ENCODE measurements around the gene RPUSD3. TPM values are rescaled to one million over a fixed set of nuclear protein-coding genes. Genes with fewer than 3 reads are reported as not detected.
"Not testable (repeated sequence)": the region's sequence is repeated elsewhere in the genome, so short reads cannot be mapped to it uniquely, and the experiment has no call there.

The RPUSD3 gene
- total and polyA plus RNA-seq, 3 experiments from 2014 or later: 51.8 to 77.6 (median 74.3) TPM

GRCh38 chr3:9854291-9854940 lies 10.6 kb upstream of the RPUSD3 start:
- H3K9me3 Mint-ChIP-seq; H3K4me1 ChIP-seq (ENCODE audit: insufficient read depth, low read length); H3K27ac Mint-ChIP-seq; POLR2A ChIA-PET; H3K4me3 ChIP-seq (ENCODE audit: low read length); H3K36me3 ChIP-seq (ENCODE audit: insufficient read depth, low read length); H3K27ac ChIP-seq (ENCODE audit: low read depth, low read length); DNase-seq; H3K27me3 ChIP-seq (ENCODE audit: insufficient read depth, low read length, poor library complexity, severe bottlenecking); H3K36me3 Mint-ChIP-seq; H3K9me3 ChIP-seq (ENCODE audit: low read length): not testable (repeated sequence)
- H3K27me3 Mint-ChIP-seq: peaks cover 4 to 13% of the 10 kb centered on the region in 2 donors
- CTCF ChIA-PET: interaction anchor here (1.1 kb wide), 1 partner anchor 11 kb away, joined by 5 read pairs; the partner anchor contains the start of gene RPUSD3
- peak overlapping the region in 2 of 7 donors; percentile 9 to 13 for H3K4me3 Mint-ChIP-seq
- H3K4me1 Mint-ChIP-seq: peaks cover 3 to 11% (median 11%) of the 10 kb centered on the region in 3 donors

- no peak overlapping the region for H3K27ac Mint-ChIP-seq
- no peak for DNase-seq
- Histone ChIP-seq H3K27ac (ENCODE audit: low read depth, low read length) (no peak overlapping the region), H3K9me3 (ENCODE audit: low read length) (no peaks in the 10 kb centered on the region), H3K36me3 (ENCODE audit: insufficient read depth, low read length) (no peaks in the 10 kb centered on the region), H3K27me3 (ENCODE audit: insufficient read depth, low read length, poor library complexity, severe bottlenecking) (no peaks in the 10 kb centered on the region), H3K4me3 (ENCODE audit: low read length) (no peak overlapping the region), H3K4me1 (ENCODE audit: insufficient read depth, low read length) (no peaks in the 10 kb centered on the region)
- ChIA-PET POLR2A (no interaction called here), CTCF (no interaction called here)
- peaks cover 4 to 13% of the 10 kb centered on the region in 2 donors for H3K27me3 Mint-ChIP-seq
- H3K9me3 Mint-ChIP-seq: no peaks in the 10 kb centered on the region
- no peaks in the 10 kb centered on the region for H3K36me3 Mint-ChIP-seq
- H3K4me3 Mint-ChIP-seq: no peak overlapping the region
- peaks cover 3 to 11% (median 11%) of the 10 kb centered on the region in 3 donors for H3K4me1 Mint-ChIP-seq
Measured at GRCh38 chr3:9852528-9852927, 8.7 kb upstream of the RPUSD3 start.

GRCh38 chr3:9851926-9852325 lies 8.1 kb upstream of the RPUSD3 start:
- H3K4me3 Mint-ChIP-seq; H3K36me3 ChIP-seq (ENCODE audit: insufficient read depth, low read length); H3K4me3 ChIP-seq (ENCODE audit: low read length); H3K27ac ChIP-seq (ENCODE audit: low read depth, low read length); H3K36me3 Mint-ChIP-seq; H3K9me3 ChIP-seq (ENCODE audit: low read length); POLR2A ChIA-PET; H3K27ac Mint-ChIP-seq; H3K9me3 Mint-ChIP-seq; H3K27me3 ChIP-seq (ENCODE audit: insufficient read depth, low read length, poor library complexity, severe bottlenecking); DNase-seq; H3K4me1 ChIP-seq (ENCODE audit: insufficient read depth, low read length): not testable (repeated sequence)
- CTCF ChIA-PET: interaction anchor here (1.6 kb wide), 1 partner anchor 81 kb away, joined by 4 read pairs; no protein-coding TSS in a partner anchor
- Mint-ChIP-seq H3K4me1 (peaks cover 3 to 11% (median 11%) of the 10 kb centered on the region in 3 donors), H3K27me3 (peaks cover 4 to 13% of the 10 kb centered on the region in 2 donors)

GRCh38 chr3:9851383-9851782 lies 7.6 kb upstream of the RPUSD3 start:
- H3K27ac Mint-ChIP-seq; H3K36me3 Mint-ChIP-seq; H3K27ac ChIP-seq (ENCODE audit: low read depth, low read length); H3K27me3 ChIP-seq (ENCODE audit: insufficient read depth, low read length, poor library complexity, severe bottlenecking); H3K9me3 Mint-ChIP-seq; POLR2A ChIA-PET; H3K36me3 ChIP-seq (ENCODE audit: insufficient read depth, low read length); H3K9me3 ChIP-seq (ENCODE audit: low read length); DNase-seq; H3K4me3 Mint-ChIP-seq; H3K4me1 ChIP-seq (ENCODE audit: insufficient read depth, low read length); H3K4me3 ChIP-seq (ENCODE audit: low read length): not testable (repeated sequence)
- Mint-ChIP-seq H3K4me1 (peaks cover 3 to 11% (median 11%) of the 10 kb centered on the region in 3 donors), H3K27me3 (peaks cover 4 to 13% of the 10 kb centered on the region in 2 donors)
- CTCF ChIA-PET: interaction anchor here (1.6 kb wide), 1 partner anchor 81 kb away, joined by 4 read pairs; no protein-coding TSS in a partner anchor

GRCh38 chr3:9848860-9849259 lies 5.1 kb upstream of the RPUSD3 start:
- H3K27me3 ChIP-seq (ENCODE audit: insufficient read depth, low read length, poor library complexity, severe bottlenecking); H3K9me3 ChIP-seq (ENCODE audit: low read length); H3K4me3 ChIP-seq (ENCODE audit: low read length); H3K27ac ChIP-seq (ENCODE audit: low read depth, low read length); POLR2A ChIA-PET; H3K4me1 ChIP-seq (ENCODE audit: insufficient read depth, low read length); H3K9me3 Mint-ChIP-seq; H3K36me3 ChIP-seq (ENCODE audit: insufficient read depth, low read length); H3K36me3 Mint-ChIP-seq: not testable (repeated sequence)
- Mint-ChIP-seq H3K27me3 (peaks cover 2 to 13% of the 10 kb centered on the region in 2 donors), H3K4me1 (peaks cover 2 to 20% (median 18%) of the 10 kb centered on the region in 3 donors), H3K4me3 (peak overlapping the region in 1 of 7 donors; percentile 78), H3K27ac (peak overlapping the region in 1 of 8 donors; percentile 32)
- DNase-seq: peak in 2 of 5 donors; percentile 22 to 42
- CTCF ChIA-PET: interaction anchor here (0.6 to 1.4 kb wide), 7 partner anchors 20 to 97 kb away, joined by 3 to 4 read pairs (median 3); partner anchors contain the start of genes CRELD1 and JAGN1

GRCh38 chr3:9847870-9848269 lies 4.1 kb upstream of the RPUSD3 start:
- H3K27me3 ChIP-seq (ENCODE audit: insufficient read depth, low read length, poor library complexity, severe bottlenecking); H3K4me3 ChIP-seq (ENCODE audit: low read length); H3K27ac Mint-ChIP-seq; H3K36me3 Mint-ChIP-seq; H3K4me3 Mint-ChIP-seq; H3K27ac ChIP-seq (ENCODE audit: low read depth, low read length); DNase-seq; H3K9me3 ChIP-seq (ENCODE audit: low read length); H3K36me3 ChIP-seq (ENCODE audit: insufficient read depth, low read length); H3K9me3 Mint-ChIP-seq: not testable (repeated sequence)
- peaks cover 12% of the 10 kb centered on the region for H3K4me1 ChIP-seq (ENCODE audit: insufficient read depth, low read length)
- ChIA-PET CTCF (interaction anchor here (1.4 kb wide), 1 partner anchor 46 kb away, joined by 3 read pairs; no protein-coding TSS in a partner anchor), POLR2A (interaction anchor here (1.1 kb wide), 1 partner anchor 138 kb away, joined by 3 read pairs; no protein-coding TSS in a partner anchor)
- peaks cover 8 to 20% (median 18%) of the 10 kb centered on the region in 3 donors for H3K4me1 Mint-ChIP-seq
- peaks cover 2 to 10% of the 10 kb centered on the region in 2 donors for H3K27me3 Mint-ChIP-seq

- Mint-ChIP-seq H3K4me3 (no peak overlapping the region), H3K27me3 (peaks cover 2 to 9% of the 10 kb centered on the region in 2 donors), H3K27ac (peak overlapping the region in 1 of 8 donors; percentile 10), H3K4me1 (peaks cover 14 to 26% (median 25%) of the 10 kb centered on the region in 3 donors), H3K9me3 (no peaks in the 10 kb centered on the region), H3K36me3 (peaks cover 0 to 14% (median 0%) of the 10 kb centered on the region in 3 donors)
- no peaks in the 10 kb centered on the region for H3K9me3 ChIP-seq (ENCODE audit: low read length)
- no peaks in the 10 kb centered on the region for H3K27me3 ChIP-seq (ENCODE audit: insufficient read depth, low read length, poor library complexity, severe bottlenecking)
- H3K36me3 ChIP-seq (ENCODE audit: insufficient read depth, low read length): no peaks in the 10 kb centered on the region
- no peak overlapping the region for H3K4me3 ChIP-seq (ENCODE audit: low read length)
- H3K27ac ChIP-seq (ENCODE audit: low read depth, low read length): no peak overlapping the region
- peaks cover 19% of the 10 kb centered on the region for H3K4me1 ChIP-seq (ENCODE audit: insufficient read depth, low read length)
- DNase-seq: no peak
- ChIA-PET POLR2A (interaction anchor here (1.1 kb wide), 1 partner anchor 139 kb away, joined by 3 read pairs; no protein-coding TSS in a partner anchor), CTCF (interaction anchor here (1.0 to 3.3 kb wide), 4 partner anchors 16 to 891 kb away, joined by 3 to 15 read pairs (median 4); partner anchors contain the start of gene CRELD1)
Measured at GRCh38 chr3:9846931-9847488, 3.2 kb upstream of the RPUSD3 start.

- Histone ChIP-seq H3K27ac (ENCODE audit: low read depth, low read length) (no peak overlapping the region), H3K4me1 (ENCODE audit: insufficient read depth, low read length) (peaks cover 19% of the 10 kb centered on the region), H3K27me3 (ENCODE audit: insufficient read depth, low read length, poor library complexity, severe bottlenecking) (no peaks in the 10 kb centered on the region), H3K9me3 (ENCODE audit: low read length) (no peaks in the 10 kb centered on the region), H3K36me3 (ENCODE audit: insufficient read depth, low read length) (peaks cover 7% of the 10 kb centered on the region), H3K4me3 (ENCODE audit: low read length) (no peak overlapping the region)
- Mint-ChIP-seq H3K27me3 (peaks cover 2 to 4% of the 10 kb centered on the region in 2 donors), H3K9me3 (no peaks in the 10 kb centered on the region), H3K4me1 (peaks cover 17 to 29% (median 29%) of the 10 kb centered on the region in 3 donors), H3K4me3 (no peak overlapping the region), H3K36me3 (peaks cover 0 to 21% (median 0%) of the 10 kb centered on the region in 3 donors), H3K27ac (no peak overlapping the region)
- DNase-seq: no peak
- ChIA-PET POLR2A (no interaction called here), CTCF (interaction anchor here (1.0 to 3.3 kb wide), 5 partner anchors 15 to 892 kb away, joined by 3 to 15 read pairs (median 4); partner anchors contain the start of gene CRELD1)
Measured at GRCh38 chr3:9846231-9846630, 2.4 kb upstream of the RPUSD3 start.
